HepG2 (cell line): ENCODE results near the gene IMPDH1. TPM values are rescaled to one million over a fixed set of nuclear protein-coding genes. Genes with fewer than 3 reads are reported as not detected.

Experiments
- AHR ChIP-seq: IDR thresholded peaks from 2 replicates; pipeline ENCODE4 v1.6.1; 2018; ENCODE audit warnings: missing genetic modification reagents, missing compliant biosample characterization
- HES4 ChIP-seq: sonication (generic); formaldehyde crosslinking; IDR thresholded peaks from 2 replicates; pipeline ENCODE4 v1.9.0; 2021; ENCODE audit warnings: mild to moderate bottlenecking, missing genetic modification reagents, borderline replicate concordance
- HHEX ChIP-seq: IDR thresholded peaks from 2 replicates; pipeline ENCODE4 v1.6.1; 2016; ENCODE audit warnings: control low read depth
- KDM3A ChIP-seq: IDR thresholded peaks from 2 replicates; pipeline ENCODE4 v1.6.1; 2018; ENCODE audit warnings: low read depth, missing compliant biosample characterization
- NFIB ChIP-seq: sonication (generic); formaldehyde crosslinking; IDR thresholded peaks from 2 replicates; pipeline ENCODE4 v1.9.0; 2021; ENCODE audit warnings: missing genetic modification reagents, mild to moderate bottlenecking, borderline replicate concordance
- PRMT3 ChIP-seq: sonication (generic); formaldehyde crosslinking; IDR thresholded peaks from 2 replicates; pipeline ENCODE4 v1.8.1; 2022; ENCODE audit warnings: low read depth, mild to moderate bottlenecking, moderate library complexity, missing genetic modification reagents, borderline replicate concordance
- SAP130 ChIP-seq: IDR thresholded peaks from 2 replicates; pipeline ENCODE4 v1.6.1; 2016; ENCODE audit warnings: low read depth
- SNRNP70 ChIP-seq: fragments of 200-400 bp; formaldehyde crosslinking; IDR thresholded peaks from 2 replicates; pipeline ENCODE4 v1.6.1; 2017; ENCODE audit warnings: mild to moderate bottlenecking, low read depth, low read length, moderate library complexity
- YEATS4 ChIP-seq: sonication (generic); formaldehyde crosslinking; IDR thresholded peaks from 2 replicates; pipeline ENCODE4 v1.4.0; 2020; ENCODE audit warnings: missing genetic modification reagents, borderline replicate concordance
- ZFP36L2 ChIP-seq: sonication (generic); formaldehyde crosslinking; IDR thresholded peaks from 2 replicates; pipeline ENCODE4 v1.4.0; 2020; ENCODE audit warnings: missing genetic modification reagents
- ZKSCAN8 ChIP-seq: IDR thresholded peaks from 2 replicates; pipeline ENCODE4 v1.6.1; 2016; ENCODE audit warnings: borderline replicate concordance, missing genetic modification reagents, missing compliant biosample characterization
- ZNF563 ChIP-seq: sonication (generic); formaldehyde crosslinking; IDR thresholded peaks from 2 replicates; pipeline ENCODE4 v1.8.0; 2022; ENCODE audit warnings: mild to moderate bottlenecking, moderate library complexity, missing genetic modification reagents
- ZNF816 ChIP-seq: sonication (generic); formaldehyde crosslinking; IDR thresholded peaks from 2 replicates; pipeline ENCODE4 v1.8.0; 2022; ENCODE audit warnings: missing genetic modification reagents, mild to moderate bottlenecking, borderline replicate concordance
- polyA plus RNA-seq, 8 experiments: library from polyadenylated mRNA; depleted of rRNA in 3 of 8; stranded (reverse) in 7 of 8; unstranded in 1 of 8; fragments of >200 nt; fragmentation: Illumina TruSeq in 4 of 8; extraction: Trizol in 4 of 8; gene quantifications; 2 replicates each; pipeline versions ENCODE4 v1.2.1 to v1.2.3, GENCODE V29; 2011 to 2016; ENCODE audit warnings: low read depth in 4 of 8, missing spikeins in 1 of 8, mixed read lengths in 1 of 8; ENCODE audit not compliant: insufficient read depth in 1 of 8
- total RNA-seq, 5 experiments: library from RNA; depleted of rRNA; stranded (reverse); fragments of >200 nt; fragmentation: Illumina TruSeq; extraction: Trizol; gene quantifications; 2 replicates each; pipeline ENCODE4 v1.2.3, GENCODE V29; 2016; ENCODE audit warnings: low read depth in 1 of 5
- TF ChIP-seq, protein P1 (sequence below): sonication (generic); formaldehyde crosslinking; IDR thresholded peaks from 2 replicates; pipeline ENCODE4 v1.4.0; 2020; ENCODE audit warnings: missing genetic modification reagents, borderline replicate concordance
- TF ChIP-seq, protein P2 (sequence below): sonication (generic); formaldehyde crosslinking; IDR thresholded peaks from 2 replicates; pipeline ENCODE4 v1.4.0; 2020; ENCODE audit warnings: missing genetic modification reagents
- TF ChIP-seq, protein P3 (sequence below): sonication (generic); formaldehyde crosslinking; IDR thresholded peaks from 2 replicates; pipeline ENCODE4 v1.8.0; 2022; ENCODE audit warnings: mild to moderate bottlenecking, missing genetic modification reagents
- TF ChIP-seq, protein P4 (sequence below): sonication (generic); formaldehyde crosslinking; IDR thresholded peaks from 2 replicates; pipeline ENCODE4 v1.5.0; 2020; ENCODE audit warnings: mild to moderate bottlenecking, missing genetic modification reagents

Gene IMPDH1
- total and polyA plus RNA-seq, 2 of the 13 experiments (the other 11 are each of a cell fraction or from before 2014, with no cell fraction given) = 22.8 to 34.0 TPM

DNA sequence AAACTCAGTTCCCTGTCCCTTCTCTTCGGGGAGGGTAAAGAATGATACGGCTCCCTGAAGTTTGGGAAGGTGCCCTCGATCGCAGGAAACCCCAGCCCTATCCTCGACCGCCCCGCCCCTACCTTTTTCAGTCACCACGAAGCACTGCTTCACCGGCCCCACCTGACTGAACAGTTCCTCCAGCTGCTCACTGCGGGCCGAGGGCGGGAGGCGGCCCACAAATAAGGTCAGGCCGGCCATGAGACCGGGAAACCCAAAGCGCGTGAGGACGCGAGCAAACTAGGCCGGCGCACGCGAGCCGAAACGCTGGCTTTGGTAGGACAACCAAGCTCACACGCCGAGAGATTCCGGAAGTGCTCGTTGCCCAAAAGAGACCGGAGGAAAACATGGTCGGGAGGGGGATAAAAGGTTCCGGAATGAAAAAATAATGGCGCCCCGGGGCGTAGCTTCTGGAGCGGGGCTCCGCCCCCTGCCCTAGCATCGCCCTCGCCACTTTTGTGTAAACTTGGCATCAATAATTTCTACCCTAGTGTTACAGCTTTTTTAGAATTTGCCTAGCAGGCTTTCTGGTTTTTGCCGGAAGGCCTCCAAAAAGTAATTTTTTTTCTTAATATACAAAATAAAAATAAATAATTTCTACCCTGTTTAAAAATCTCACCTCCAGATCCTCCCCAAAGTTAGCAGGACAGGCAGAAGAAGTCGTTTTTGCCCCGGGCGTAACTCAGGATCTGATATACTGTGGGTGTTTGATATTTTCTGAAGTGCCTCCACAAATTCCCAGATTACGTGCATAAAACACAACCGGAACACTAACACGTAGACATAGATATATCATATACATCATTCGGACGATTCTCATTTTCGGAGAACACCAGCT, 66.0 kb downstream of the IMPDH1 start, which contains the start of gene RBM28 (continued):
- TF ChIP-seq, protein P1, sequence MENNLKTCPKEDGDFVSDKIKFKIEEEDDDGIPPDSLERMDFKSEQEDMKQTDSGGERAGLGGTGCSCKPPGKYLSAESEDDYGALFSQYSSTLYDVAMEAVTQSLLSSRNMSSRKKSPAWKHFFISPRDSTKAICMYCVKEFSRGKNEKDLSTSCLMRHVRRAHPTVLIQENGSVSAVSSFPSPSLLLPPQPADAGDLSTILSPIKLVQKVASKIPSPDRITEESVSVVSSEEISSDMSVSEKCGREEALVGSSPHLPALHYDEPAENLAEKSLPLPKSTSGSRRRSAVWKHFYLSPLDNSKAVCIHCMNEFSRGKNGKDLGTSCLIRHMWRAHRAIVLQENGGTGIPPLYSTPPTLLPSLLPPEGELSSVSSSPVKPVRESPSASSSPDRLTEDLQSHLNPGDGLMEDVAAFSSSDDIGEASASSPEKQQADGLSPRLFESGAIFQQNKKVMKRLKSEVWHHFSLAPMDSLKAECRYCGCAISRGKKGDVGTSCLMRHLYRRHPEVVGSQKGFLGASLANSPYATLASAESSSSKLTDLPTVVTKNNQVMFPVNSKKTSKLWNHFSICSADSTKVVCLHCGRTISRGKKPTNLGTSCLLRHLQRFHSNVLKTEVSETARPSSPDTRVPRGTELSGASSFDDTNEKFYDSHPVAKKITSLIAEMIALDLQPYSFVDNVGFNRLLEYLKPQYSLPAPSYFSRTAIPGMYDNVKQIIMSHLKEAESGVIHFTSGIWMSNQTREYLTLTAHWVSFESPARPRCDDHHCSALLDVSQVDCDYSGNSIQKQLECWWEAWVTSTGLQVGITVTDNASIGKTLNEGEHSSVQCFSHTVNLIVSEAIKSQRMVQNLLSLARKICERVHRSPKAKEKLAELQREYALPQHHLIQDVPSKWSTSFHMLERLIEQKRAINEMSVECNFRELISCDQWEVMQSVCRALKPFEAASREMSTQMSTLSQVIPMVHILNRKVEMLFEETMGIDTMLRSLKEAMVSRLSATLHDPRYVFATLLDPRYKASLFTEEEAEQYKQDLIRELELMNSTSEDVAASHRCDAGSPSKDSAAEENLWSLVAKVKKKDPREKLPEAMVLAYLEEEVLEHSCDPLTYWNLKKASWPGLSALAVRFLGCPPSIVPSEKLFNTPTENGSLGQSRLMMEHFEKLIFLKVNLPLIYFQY (CRISPR knock-in tag) = peak; percentile 95
- TF ChIP-seq ZKSCAN8 (CRISPR knock-in tag) (peak; percentile 94), HES4 (peak; percentile 98), AHR (CRISPR knock-in tag) (peak; percentile 99), YEATS4 (peak; percentile 95), ZNF563 (CRISPR knock-in tag) (peak; percentile 99), PRMT3 (peak; percentile 98), ZFP36L2 (CRISPR knock-in tag) (peak; percentile 90; the same call in 1 of the 2 replicates), ZNF816 (CRISPR knock-in tag) (peak; percentile 98), HHEX (CRISPR knock-in tag) (no peak), NFIB (CRISPR knock-in tag) (peak; percentile 95; the same call in 1 of the 2 replicates), SNRNP70 (no peak), KDM3A (CRISPR knock-in tag) (peak; percentile 97), SAP130 (peak; percentile 97)
- TF ChIP-seq, protein P2, sequence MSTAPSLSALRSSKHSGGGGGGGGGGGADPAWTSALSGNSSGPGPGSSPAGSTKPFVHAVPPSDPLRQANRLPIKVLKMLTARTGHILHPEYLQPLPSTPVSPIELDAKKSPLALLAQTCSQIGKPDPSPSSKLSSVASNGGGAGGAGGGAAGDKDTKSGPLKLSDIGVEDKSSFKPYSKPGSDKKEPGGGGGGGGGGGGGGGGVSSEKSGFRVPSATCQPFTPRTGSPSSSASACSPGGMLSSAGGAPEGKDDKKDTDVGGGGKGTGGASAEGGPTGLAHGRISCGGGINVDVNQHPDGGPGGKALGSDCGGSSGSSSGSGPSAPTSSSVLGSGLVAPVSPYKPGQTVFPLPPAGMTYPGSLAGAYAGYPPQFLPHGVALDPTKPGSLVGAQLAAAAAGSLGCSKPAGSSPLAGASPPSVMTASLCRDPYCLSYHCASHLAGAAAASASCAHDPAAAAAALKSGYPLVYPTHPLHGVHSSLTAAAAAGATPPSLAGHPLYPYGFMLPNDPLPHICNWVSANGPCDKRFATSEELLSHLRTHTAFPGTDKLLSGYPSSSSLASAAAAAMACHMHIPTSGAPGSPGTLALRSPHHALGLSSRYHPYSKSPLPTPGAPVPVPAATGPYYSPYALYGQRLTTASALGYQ (CRISPR knock-in tag) = peak; percentile 87
- TF ChIP-seq, protein P3, sequence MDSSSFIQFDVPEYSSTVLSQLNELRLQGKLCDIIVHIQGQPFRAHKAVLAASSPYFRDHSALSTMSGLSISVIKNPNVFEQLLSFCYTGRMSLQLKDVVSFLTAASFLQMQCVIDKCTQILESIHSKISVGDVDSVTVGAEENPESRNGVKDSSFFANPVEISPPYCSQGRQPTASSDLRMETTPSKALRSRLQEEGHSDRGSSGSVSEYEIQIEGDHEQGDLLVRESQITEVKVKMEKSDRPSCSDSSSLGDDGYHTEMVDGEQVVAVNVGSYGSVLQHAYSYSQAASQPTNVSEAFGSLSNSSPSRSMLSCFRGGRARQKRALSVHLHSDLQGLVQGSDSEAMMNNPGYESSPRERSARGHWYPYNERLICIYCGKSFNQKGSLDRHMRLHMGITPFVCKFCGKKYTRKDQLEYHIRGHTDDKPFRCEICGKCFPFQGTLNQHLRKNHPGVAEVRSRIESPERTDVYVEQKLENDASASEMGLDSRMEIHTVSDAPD (CRISPR knock-in tag) = peak; percentile 96
- TF ChIP-seq, protein P4, sequence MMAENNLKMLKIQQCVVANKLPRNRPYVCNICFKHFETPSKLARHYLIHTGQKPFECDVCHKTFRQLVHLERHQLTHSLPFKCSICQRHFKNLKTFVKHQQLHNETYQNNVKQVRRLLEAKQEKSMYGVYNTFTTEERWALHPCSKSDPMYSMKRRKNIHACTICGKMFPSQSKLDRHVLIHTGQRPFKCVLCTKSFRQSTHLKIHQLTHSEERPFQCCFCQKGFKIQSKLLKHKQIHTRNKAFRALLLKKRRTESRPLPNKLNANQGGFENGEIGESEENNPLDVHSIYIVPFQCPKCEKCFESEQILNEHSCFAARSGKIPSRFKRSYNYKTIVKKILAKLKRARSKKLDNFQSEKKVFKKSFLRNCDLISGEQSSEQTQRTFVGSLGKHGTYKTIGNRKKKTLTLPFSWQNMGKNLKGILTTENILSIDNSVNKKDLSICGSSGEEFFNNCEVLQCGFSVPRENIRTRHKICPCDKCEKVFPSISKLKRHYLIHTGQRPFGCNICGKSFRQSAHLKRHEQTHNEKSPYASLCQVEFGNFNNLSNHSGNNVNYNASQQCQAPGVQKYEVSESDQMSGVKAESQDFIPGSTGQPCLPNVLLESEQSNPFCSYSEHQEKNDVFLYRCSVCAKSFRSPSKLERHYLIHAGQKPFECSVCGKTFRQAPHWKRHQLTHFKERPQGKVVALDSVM (CRISPR knock-in tag) = peak; percentile 73; the same call in 1 of the 2 replicates
